Cardiac fibroblast (primary cell): Measurements from ENCODE around the gene ZNF735.
"Not testable (repeated sequence)": the region's sequence is repeated elsewhere in the genome, so short reads cannot be mapped to it uniquely, and the experiment has no call there.

Source experiments
- DNase-seq, 2 donors: peaks; one replicate each; pipeline versions ENCODE4 v3.0.0 to v3.0.0-alpha.2; 2010; ENCODE audit warnings: low read depth in 2 of 2
- H3K4me3 ChIP-seq, 2 donors: replicated peaks in 1 of 2; 1 replicate in 1 of 2; 2 replicates in 1 of 2; pipeline ENCODE4 v1.5.1; 2011; ENCODE audit warnings: low read depth in 2 of 2, low read length in 2 of 2, mild to moderate bottlenecking in 2 of 2, moderate library complexity in 1 of 2
- TF ChIP-seq, protein P1 (sequence below): IDR thresholded peaks from one replicate; pipeline ENCODE4 v1.5.1; 2011; ENCODE audit warnings: low read depth, mild to moderate bottlenecking, low read length, inconsistent platforms

Gene ZNF735

DNA sequence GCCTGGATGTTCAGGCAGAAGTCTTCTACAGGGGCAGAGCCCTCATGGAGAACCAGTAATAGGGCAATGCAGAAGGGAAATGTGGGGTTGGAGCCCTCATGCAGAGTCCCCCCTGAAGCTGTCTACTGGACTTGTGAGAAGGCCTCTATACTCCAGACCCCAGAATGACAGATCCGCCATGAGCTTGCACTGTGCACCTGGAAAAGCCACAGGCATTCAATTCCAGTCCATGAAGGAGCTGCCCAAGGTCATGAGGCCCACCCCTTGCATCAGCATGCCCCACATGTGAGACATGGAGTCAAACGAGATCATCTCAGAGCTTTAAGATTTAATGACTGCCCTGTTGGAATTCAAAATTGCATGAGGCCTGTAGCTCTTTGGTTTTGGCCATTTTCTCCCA lies 16.4 kb downstream of the ZNF735 start:
- no peak overlapping the region for H3K4me3 ChIP-seq
- TF ChIP-seq, protein P1, sequence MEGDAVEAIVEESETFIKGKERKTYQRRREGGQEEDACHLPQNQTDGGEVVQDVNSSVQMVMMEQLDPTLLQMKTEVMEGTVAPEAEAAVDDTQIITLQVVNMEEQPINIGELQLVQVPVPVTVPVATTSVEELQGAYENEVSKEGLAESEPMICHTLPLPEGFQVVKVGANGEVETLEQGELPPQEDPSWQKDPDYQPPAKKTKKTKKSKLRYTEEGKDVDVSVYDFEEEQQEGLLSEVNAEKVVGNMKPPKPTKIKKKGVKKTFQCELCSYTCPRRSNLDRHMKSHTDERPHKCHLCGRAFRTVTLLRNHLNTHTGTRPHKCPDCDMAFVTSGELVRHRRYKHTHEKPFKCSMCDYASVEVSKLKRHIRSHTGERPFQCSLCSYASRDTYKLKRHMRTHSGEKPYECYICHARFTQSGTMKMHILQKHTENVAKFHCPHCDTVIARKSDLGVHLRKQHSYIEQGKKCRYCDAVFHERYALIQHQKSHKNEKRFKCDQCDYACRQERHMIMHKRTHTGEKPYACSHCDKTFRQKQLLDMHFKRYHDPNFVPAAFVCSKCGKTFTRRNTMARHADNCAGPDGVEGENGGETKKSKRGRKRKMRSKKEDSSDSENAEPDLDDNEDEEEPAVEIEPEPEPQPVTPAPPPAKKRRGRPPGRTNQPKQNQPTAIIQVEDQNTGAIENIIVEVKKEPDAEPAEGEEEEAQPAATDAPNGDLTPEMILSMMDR, result no peak
- DNase-seq, result no peak

DNA sequence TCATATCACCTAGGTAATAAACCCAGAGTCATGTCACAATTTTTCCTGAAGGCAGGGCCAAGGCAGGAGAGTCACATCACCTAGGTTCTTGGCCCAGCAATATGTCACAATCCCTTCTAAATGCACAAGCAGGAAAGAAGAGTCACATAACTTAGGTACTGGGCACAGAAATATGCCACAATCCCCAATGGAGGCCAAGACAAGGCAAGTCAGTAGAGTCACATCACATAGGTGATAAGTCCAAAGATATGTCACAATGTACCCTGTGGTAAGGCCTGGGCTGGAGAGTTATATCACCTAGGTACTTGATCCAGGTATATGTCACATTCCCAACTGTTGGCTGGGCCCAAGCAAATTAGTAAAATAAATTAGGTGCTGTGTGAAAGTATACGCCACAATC lies 21.2 kb downstream of the ZNF735 start, which contains the start of gene ZNF679:
Gene ZNF679, plus strand, starts transcription at position 301 of the 400 bp plus-strand sequence. CDS start 20,644 bp downstream, outside the sequence.
- H3K4me3 ChIP-seq, DNase-seq: not testable (repeated sequence)

DNA sequence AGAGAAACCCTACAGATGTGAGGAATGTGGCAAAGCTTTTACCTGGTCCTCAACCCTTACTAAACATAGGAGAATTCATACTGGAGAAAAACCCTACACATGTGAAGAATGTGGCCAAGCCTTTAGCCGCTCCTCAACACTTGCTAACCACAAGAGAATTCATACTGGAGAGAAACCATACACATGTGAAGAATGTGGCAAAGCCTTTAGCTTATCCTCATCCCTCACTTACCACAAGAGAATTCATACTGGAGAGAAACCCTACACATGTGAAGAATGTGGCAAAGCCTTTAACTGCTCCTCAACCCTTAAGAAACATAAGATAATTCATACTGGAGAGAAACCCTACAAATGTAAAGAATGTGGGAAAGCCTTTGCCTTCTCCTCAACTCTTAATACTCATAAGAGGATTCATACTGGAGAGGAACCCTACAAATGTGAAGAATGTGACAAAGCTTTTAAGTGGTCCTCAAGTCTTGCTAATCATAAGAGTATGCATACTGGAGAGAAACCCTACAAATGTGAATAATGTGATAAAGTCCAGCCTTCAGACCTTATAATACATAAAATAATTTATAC lies 59.4 kb downstream of the ZNF735 start:
- TF ChIP-seq, protein P1, result no peak
- no peak overlapping the region for H3K4me3 ChIP-seq
- no peak for DNase-seq
